Subcutaneous adipose tissue (tissue), 4 donors: ENCODE measurements around the gene SMAD4. TPM values are rescaled to one million over a fixed set of nuclear protein-coding genes. Genes with fewer than 3 reads are reported as not detected.

Experiments used
- total RNA-seq, 4 donors: library from RNA; depleted of rRNA; stranded (reverse); fragments of >200 nt; gene quantifications; one replicate each; pipeline ENCODE4 v1.1.0, GENCODE V29; 2016
- TF ChIP-seq, protein P1 (sequence below): fragments of 450-650 bp; IDR thresholded peaks from one replicate; pipeline ENCODE4 v1.5.1; 2016; ENCODE audit warnings: low read depth, mild to moderate bottlenecking, control low read depth, antibody characterized with exemption, moderate library complexity

Gene SMAD4
- total RNA-seq, 4 donors from 2014 or later, result 73.1 to 89.3 (median 86.6) TPM

DNA sequence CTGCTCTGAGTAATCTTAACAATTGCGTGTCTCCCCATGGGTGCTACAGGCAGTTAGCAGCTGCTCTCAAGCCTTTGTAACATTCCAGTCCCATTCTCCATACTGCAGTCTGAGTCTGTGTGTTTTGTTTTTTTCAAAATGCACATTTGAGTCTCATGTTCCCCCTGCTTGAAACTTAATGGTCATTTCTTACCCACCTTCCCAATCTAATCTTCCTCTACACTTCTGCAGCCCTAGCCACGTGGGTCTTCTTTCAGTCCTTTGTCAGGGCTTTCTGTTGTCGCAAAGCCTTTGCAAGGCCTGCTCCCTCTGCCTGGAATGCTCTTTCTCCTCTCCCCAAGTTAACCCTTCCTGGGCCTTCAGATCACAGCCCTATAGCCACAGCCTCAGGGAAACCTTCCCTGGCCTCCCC, 37.7 kb upstream of the SMAD4 start:
- TF ChIP-seq, protein P1, sequence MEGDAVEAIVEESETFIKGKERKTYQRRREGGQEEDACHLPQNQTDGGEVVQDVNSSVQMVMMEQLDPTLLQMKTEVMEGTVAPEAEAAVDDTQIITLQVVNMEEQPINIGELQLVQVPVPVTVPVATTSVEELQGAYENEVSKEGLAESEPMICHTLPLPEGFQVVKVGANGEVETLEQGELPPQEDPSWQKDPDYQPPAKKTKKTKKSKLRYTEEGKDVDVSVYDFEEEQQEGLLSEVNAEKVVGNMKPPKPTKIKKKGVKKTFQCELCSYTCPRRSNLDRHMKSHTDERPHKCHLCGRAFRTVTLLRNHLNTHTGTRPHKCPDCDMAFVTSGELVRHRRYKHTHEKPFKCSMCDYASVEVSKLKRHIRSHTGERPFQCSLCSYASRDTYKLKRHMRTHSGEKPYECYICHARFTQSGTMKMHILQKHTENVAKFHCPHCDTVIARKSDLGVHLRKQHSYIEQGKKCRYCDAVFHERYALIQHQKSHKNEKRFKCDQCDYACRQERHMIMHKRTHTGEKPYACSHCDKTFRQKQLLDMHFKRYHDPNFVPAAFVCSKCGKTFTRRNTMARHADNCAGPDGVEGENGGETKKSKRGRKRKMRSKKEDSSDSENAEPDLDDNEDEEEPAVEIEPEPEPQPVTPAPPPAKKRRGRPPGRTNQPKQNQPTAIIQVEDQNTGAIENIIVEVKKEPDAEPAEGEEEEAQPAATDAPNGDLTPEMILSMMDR, result no peak

DNA sequence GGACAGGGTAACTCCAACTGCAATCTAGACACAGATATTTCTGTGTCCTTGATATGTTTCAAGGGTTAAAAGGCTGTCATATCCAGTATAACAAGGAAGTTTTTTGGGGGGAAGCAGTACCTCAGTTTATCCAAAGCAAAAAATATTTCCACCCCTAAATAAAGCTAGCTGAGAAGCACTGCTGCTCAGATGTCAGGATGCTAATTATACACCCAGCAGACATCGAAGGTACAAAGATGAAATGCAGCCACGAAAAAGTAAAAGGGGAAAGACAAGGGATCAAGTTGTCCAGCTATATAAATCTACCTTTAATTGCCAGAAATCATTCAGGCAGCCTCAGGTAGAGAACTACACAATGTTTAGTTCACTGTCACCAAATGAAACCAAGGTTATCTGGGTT, 36.0 kb upstream of the SMAD4 start:
- TF ChIP-seq, protein P1, result no peak

DNA sequence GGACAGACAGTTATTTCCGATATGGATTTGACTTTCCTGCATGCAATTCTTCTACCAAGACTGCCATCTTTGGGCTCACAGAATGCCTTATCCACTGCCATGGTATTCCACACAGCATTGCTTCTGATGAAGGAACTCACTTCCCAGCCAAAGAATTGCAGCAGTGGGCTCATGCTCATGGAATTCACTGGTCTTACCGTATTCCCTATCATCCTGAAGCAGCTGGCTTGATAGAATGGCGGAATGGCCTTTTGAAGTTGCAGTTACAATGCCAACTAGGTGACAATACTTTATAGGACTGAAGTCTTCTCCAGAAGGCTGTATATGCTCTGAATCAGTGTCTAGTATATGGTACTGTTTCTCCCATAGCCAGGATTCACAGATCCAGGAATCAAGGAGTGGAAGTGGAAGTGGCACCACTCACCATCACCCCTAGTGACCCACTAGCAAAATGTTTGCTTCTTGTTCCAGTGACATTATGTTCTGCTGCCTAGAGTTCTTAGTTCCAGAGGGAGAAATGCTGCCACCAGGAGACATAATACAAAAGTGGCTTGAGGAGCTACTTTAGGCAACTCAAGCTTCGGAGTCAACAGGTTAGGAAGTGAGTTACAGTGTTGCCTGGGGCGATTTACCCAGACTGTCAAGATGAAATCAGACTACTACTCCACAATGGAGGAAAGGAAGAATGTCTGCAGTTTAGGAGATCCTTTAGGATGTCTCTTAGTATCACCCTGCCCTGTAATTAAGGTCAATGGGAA, 23.8 kb upstream of the SMAD4 start:
- TF ChIP-seq, protein P1, result no peak

DNA sequence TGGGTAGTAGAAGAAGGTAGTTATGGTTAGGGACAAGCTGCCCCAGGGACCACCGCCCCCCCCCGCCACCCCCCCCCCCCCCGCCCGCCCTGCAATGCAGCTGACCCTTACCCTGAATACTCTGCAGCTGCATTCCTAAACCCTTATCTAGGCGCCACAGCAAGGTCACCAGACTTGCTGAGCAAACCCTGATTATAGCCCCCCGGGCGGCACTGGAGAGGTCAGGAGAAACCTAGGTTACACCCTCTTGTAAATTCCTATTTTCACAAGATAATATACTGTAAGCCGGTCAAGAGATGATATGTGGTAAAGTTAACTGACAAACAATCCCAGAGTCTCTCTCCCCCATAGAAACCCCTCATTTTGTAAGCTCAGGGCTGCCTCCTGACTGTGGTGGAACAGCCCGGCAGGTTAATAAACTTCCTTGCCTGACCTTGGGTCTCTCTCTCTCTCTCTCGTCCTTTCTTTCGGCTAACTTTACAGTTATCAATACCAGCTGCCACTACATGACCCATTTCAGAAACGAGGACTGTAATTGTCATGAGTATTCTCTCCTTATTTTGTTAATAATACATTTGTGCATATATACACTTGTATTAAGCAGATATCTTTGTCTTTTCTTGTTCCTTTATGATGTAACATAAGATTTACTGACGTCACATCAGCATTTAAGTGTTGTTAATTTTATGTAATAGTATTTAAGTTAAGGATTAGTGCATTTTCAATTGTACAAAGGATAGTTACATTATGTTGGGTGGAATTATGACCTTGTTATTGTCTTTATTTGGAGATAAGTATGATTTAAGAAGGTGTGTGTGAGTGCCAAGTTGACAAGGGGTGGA, 22.8 kb upstream of the SMAD4 start:
- TF ChIP-seq, protein P1, result no peak

DNA sequence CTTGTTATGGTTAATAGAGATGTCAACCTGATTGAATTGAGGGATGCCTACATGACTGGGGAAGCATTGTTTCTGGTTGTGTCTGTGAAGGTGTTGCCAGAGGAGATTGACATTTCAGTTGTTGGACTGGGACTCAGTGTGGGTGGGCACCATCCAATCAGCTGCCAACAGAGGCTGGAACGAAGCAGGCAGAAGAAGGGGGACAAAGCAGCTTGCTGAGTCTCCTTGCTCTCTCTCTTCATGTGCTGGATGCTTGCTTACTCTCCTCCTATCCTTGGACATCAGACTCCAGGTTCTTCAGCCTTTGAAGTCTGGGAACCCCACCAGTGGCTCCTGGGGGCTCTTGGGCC, 22.2 kb upstream of the SMAD4 start:
- TF ChIP-seq, protein P1, result no peak

DNA sequence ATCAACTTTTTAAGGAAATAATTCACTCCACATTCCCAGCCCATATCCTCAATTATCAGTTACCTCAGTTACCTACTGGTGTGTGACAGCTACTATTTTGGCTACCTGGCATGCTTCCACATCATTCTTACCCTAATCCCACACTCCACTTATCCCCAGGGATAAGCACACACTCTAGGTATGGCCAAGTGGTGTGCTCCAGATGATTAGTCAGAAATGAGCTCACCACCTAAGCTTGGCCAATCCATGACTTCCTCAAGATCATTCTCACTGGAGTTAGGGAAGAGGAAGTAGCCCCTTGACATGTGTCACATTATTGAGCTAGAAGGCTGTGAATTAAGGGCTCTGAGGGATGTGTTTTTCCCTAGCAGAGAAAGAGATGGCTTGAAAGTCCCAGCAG, 20.9 kb upstream of the SMAD4 start:
- TF ChIP-seq, protein P1, result no peak

DNA sequence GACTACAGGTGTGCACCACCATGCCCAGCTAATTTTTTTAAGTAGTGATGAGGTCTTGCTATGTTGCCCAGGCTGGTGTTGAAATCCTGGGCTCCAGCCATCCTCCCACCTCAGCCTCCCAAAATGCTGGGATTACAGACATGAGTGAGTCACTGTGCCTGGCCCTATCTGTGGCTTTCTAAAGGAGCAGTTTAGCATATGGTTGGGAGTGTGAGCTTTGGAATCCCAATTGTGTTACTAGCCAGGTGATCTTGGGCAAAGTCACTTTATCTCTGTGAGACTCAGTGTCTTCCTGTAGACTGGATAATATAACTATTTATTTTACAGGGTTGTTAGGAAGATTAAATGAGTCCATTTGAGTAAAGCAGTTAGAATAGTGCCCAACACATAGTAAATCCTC, 19.8 kb upstream of the SMAD4 start:
- TF ChIP-seq, protein P1, result no peak
